Uterus (tissue), 2 donors: ENCODE results near the gene COPZ2.

Source experiments
- POLR2A ChIP-seq, 2 donors: fragments of 450-650 bp; IDR thresholded peaks; one replicate each; pipeline ENCODE4 v1.6.1; 2016; ENCODE audit warnings: antibody characterized with exemption in 2 of 2, mild to moderate bottlenecking in 1 of 2, moderate library complexity in 1 of 2
- TF ChIP-seq, protein P1 (sequence below), 4 experiments: fragments of 200-600 bp in 2 of 4; fragments of 450-650 bp in 2 of 4; sonication (generic) in 2 of 4; IDR thresholded peaks; one replicate each; pipeline ENCODE4 v1.5.1; 2016 to 2019; ENCODE audit warnings: antibody characterized with exemption in 4 of 4, mild to moderate bottlenecking in 2 of 4, moderate library complexity in 1 of 4

DNA sequence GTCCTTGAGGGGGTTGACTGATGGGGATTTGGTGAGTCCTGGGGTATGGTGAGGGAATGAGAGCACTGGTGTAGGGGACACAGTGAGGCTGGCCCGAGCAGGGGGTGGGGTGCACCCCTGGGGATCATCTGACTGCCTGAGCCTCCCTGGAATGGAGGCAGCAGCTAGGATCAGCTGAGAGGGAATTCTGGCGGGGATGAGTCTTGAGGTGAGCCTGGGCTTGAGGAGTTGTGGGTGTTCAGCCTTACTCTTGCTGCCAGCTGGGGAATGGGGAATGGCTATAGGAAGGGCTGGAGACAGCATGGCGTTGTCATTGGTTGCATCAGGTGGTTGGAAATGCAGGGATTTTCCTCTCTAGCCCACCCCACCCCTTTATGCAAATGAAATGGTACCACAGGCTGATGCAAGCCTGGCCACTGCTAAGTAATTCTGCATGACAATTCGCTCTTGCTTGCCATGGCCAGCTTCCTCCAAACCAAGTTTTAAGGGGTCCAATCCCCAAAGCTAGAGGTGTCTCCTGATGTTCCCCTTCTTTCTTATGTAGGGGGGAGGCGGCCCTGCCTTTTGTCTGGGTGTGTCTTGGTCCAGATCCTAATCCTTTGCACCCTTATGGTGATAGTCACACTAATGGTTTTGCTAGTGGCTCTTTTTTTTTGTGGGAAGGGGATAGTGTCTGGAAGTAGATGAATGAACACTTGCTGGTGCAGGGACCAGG is 18.1 kb upstream of the COPZ2 start:
- TF ChIP-seq, protein P1, sequence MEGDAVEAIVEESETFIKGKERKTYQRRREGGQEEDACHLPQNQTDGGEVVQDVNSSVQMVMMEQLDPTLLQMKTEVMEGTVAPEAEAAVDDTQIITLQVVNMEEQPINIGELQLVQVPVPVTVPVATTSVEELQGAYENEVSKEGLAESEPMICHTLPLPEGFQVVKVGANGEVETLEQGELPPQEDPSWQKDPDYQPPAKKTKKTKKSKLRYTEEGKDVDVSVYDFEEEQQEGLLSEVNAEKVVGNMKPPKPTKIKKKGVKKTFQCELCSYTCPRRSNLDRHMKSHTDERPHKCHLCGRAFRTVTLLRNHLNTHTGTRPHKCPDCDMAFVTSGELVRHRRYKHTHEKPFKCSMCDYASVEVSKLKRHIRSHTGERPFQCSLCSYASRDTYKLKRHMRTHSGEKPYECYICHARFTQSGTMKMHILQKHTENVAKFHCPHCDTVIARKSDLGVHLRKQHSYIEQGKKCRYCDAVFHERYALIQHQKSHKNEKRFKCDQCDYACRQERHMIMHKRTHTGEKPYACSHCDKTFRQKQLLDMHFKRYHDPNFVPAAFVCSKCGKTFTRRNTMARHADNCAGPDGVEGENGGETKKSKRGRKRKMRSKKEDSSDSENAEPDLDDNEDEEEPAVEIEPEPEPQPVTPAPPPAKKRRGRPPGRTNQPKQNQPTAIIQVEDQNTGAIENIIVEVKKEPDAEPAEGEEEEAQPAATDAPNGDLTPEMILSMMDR (IDR thresholded peaks at IDR 0.05): no peak
- TF ChIP-seq POLR2A (IDR thresholded peaks at IDR 0.05): no peak
